Testis (tissue), 3 donors: ENCODE results near the gene EIF5A. TPM values are rescaled to one million over a fixed set of nuclear protein-coding genes. Genes with fewer than 3 reads are reported as not detected.

Experiments used
- DNase-seq: peaks from one replicate; pipeline ENCODE4 v3.0.0-alpha.2; 2019
- H3K27ac ChIP-seq, 2 donors: fragments of 200-600 bp; sonication (generic); one replicate each; pipeline ENCODE4 v1.5.1; 2019
- H3K27me3 ChIP-seq: fragments of 200-600 bp; sonication (generic); one replicate; pipeline ENCODE4 v1.5.1; 2019
- H3K36me3 ChIP-seq: fragments of 200-600 bp; sonication (generic); one replicate; pipeline ENCODE4 v1.5.1; 2017; ENCODE audit warnings: low read depth; ENCODE audit errors: missing control alignments
- H3K4me1 ChIP-seq: fragments of 200-600 bp; sonication (generic); one replicate; pipeline ENCODE4 v1.5.1; 2019
- H3K4me3 ChIP-seq, 2 donors: fragments of 200-600 bp; sonication (generic); one replicate each; pipeline ENCODE4 v1.5.1; 2017 to 2019
- H3K9me3 ChIP-seq: fragments of 200-600 bp; sonication (generic); one replicate; pipeline ENCODE4 v1.5.1; 2017
- CTCF ChIP-seq, 3 experiments: fragments of 450-650 bp in 2 of 3; fragments of 200-600 bp in 1 of 3; sonication (generic) in 1 of 3; IDR thresholded peaks; one replicate each; pipeline ENCODE4 v1.5.1; 2016 to 2019; ENCODE audit warnings: antibody characterized with exemption in 3 of 3, mild to moderate bottlenecking in 2 of 3, moderate library complexity in 1 of 3
- POLR2A ChIP-seq: fragments of 450-650 bp; IDR thresholded peaks from one replicate; pipeline ENCODE4 v1.6.1; 2017; ENCODE audit warnings: antibody characterized with exemption, mild to moderate bottlenecking, moderate library complexity
- WGBS, 2 donors: methylation state at CpG; one replicate each; pipeline ENCODE4 v1.1.5; 2018; 5-methylcytosine and 5-hydroxymethylcytosine counted together
- intact Hi-C: fragments of 100-400 bp; cut with DNase I; formaldehyde crosslinking; loops from one replicate; pipeline ENCODE4 v1.15.1; 2023; ENCODE audit warnings: low total_unique reads
- polyA plus RNA-seq: library from polyadenylated mRNA; stranded (reverse); fragments of 350-450 nt; fragmentation: Illumina TruSeq; extraction: RNeasy Lipid Tissue Mini Kit (QIAGEN cat#74804); gene quantifications from one replicate; pipeline ENCODE4 v1.2.3, GENCODE V29; 2014; ENCODE audit warnings: low read depth, low replicate concordance; ENCODE audit not compliant: insufficient read depth
- total RNA-seq, 2 donors: library from RNA; depleted of rRNA; stranded (reverse); fragments of >200 nt; gene quantifications; one replicate each; pipeline ENCODE4 v1.2.3, GENCODE V29; 2016

The EIF5A gene
- total and polyA plus RNA-seq, 3 donors from 2014 or later = 193 to 388 (median 229) TPM

GRCh38 chr17:7341842-7342241 lies 34.4 kb downstream of the EIF5A start:
- Histone ChIP-seq H3K9me3 (no peaks in the 10 kb centered on the region), H3K27ac (no peak overlapping the region), H3K36me3 (no peaks in the 10 kb centered on the region), H3K27me3 (no peaks in the 10 kb centered on the region), H3K4me1 (no peaks in the 10 kb centered on the region), H3K4me3 (no peak overlapping the region)
- WGBS, 2 donors = 87% methylated on average over 8 to 13 of the region's 13 CpGs
- DNase-seq = no peak
- TF ChIP-seq POLR2A (no peak), CTCF (IDR thresholded peaks at IDR 0.05) (no peak)
- intact Hi-C loops = no loop called here

- H3K27ac ChIP-seq = no peak overlapping the region
- no peaks in the 10 kb centered on the region for H3K36me3 ChIP-seq
- H3K4me3 ChIP-seq = no peak overlapping the region
- DNase-seq = no peak
- no peaks in the 10 kb centered on the region for H3K27me3 ChIP-seq
- no peaks in the 10 kb centered on the region for H3K4me1 ChIP-seq
- intact Hi-C loops = no loop called here
- TF ChIP-seq CTCF (IDR thresholded peaks at IDR 0.05) (no peak), POLR2A (no peak)
- 60 to 66% methylated on average over 10 to 15 of the region's 15 CpGs for WGBS, 2 donors
- H3K9me3 ChIP-seq = no peaks in the 10 kb centered on the region
These were observed 35.8 kb downstream of the EIF5A start for GRCh38 chr17:7343250-7343649.

- peaks cover 10% of the 10 kb centered on the region for H3K4me1 ChIP-seq
- intact Hi-C loops = no loop called here
- no peaks in the 10 kb centered on the region for H3K27me3 ChIP-seq
- H3K27ac ChIP-seq = no peak overlapping the region
- H3K9me3 ChIP-seq = no peaks in the 10 kb centered on the region
- TF ChIP-seq CTCF (IDR thresholded peaks at IDR 0.05) (no peak), POLR2A (no peak)
- H3K4me3 ChIP-seq = no peak overlapping the region
- no peak for DNase-seq
- WGBS, 2 donors = 60 to 82% methylated on average over 9 to 18 of the region's 18 CpGs
- H3K36me3 ChIP-seq = no peaks in the 10 kb centered on the region
These were observed 39.6 kb downstream of the EIF5A start for GRCh38 chr17:7346761-7347614.

- 65% methylated on average over 14 to 19 of the region's 19 CpGs for WGBS, 2 donors
- intact Hi-C loops = no loop called here
These were observed 40.4 kb downstream of the EIF5A start for GRCh38 chr17:7347630-7348477.

More at GRCh38 chr17:7347630-7348477, 40.4 kb downstream of the EIF5A start:
- no peak overlapping the region for H3K27ac ChIP-seq
- no peak for TF ChIP-seq POLR2A
- no peak for TF ChIP-seq CTCF (IDR thresholded peaks at IDR 0.05)
- peaks cover 16% of the 10 kb centered on the region for H3K4me1 ChIP-seq
- no peak for DNase-seq
- H3K27me3 ChIP-seq = no peaks in the 10 kb centered on the region
- no peaks in the 10 kb centered on the region for H3K36me3 ChIP-seq
- no peaks in the 10 kb centered on the region for H3K9me3 ChIP-seq
- H3K4me3 ChIP-seq = no peak overlapping the region
